ENCODE results near the gene MIA2. TPM values are rescaled to one million over a fixed set of nuclear protein-coding genes. Genes with fewer than 3 reads are reported as not detected.
"Not testable (repeated sequence)": the region's sequence is repeated elsewhere in the genome, so short reads cannot be mapped to it uniquely, and the experiment has no call there.

MIA2 gene
- total RNA-seq, 2 donors from 2014 or later: 14.2 to 34.2 TPM

GRCh38 chr14:39258782-39259545 is 25.2 kb downstream of the MIA2 start:
- no peak for DNase-seq (ENCODE audit: low spot score)
- TF ChIP-seq CTCF (IDR thresholded peaks at IDR 0.05): no peak
- H3K9me3 ChIP-seq: peaks cover 0 to 11% of the 10 kb centered on the region in 2 donors
- H3K4me1 ChIP-seq: no peaks in the 10 kb centered on the region
- H3K36me3 ChIP-seq: no peaks in the 10 kb centered on the region
- no peaks in the 10 kb centered on the region for H3K27me3 ChIP-seq
- H3K27ac ChIP-seq: no peak overlapping the region
- H3K4me3 ChIP-seq: no peak overlapping the region

- H3K4me3 ChIP-seq; H3K27ac ChIP-seq; H3K4me1 ChIP-seq; H3K27me3 ChIP-seq; H3K36me3 ChIP-seq; DNase-seq (ENCODE audit: low spot score): not testable (repeated sequence)
- H3K9me3 ChIP-seq: peaks cover 0 to 11% of the 10 kb centered on the region in 2 donors
Observed at GRCh38 chr14:39260161-39260560, 26.4 kb downstream of the MIA2 start.

GRCh38 chr14:39262214-39262613 is 28.5 kb downstream of the MIA2 start:
- not testable (repeated sequence) for H3K4me3 ChIP-seq; H3K36me3 ChIP-seq; DNase-seq (ENCODE audit: low spot score); H3K27me3 ChIP-seq; H3K4me1 ChIP-seq; H3K9me3 ChIP-seq; H3K27ac ChIP-seq

GRCh38 chr14:39264057-39264456 is 30.3 kb downstream of the MIA2 start:
- H3K27me3 ChIP-seq: no peaks in the 10 kb centered on the region
- TF ChIP-seq CTCF (IDR thresholded peaks at IDR 0.05): no peak
- H3K4me3 ChIP-seq: no peak overlapping the region
- H3K4me1 ChIP-seq: peaks cover 0 to 21% of the 10 kb centered on the region in 2 donors
- no peaks in the 10 kb centered on the region for H3K36me3 ChIP-seq
- peaks cover 0 to 3% of the 10 kb centered on the region in 2 donors for H3K9me3 ChIP-seq
- H3K27ac ChIP-seq: no peak overlapping the region
- no peak for DNase-seq (ENCODE audit: low spot score)

- no peak for DNase-seq (ENCODE audit: low spot score)
- no peak overlapping the region for H3K27ac ChIP-seq
- no peak overlapping the region for H3K4me3 ChIP-seq
- H3K9me3 ChIP-seq: peaks cover 0 to 3% of the 10 kb centered on the region in 2 donors
- no peaks in the 10 kb centered on the region for H3K36me3 ChIP-seq
- no peak for TF ChIP-seq CTCF (IDR thresholded peaks at IDR 0.05)
- H3K4me1 ChIP-seq: peaks cover 0 to 26% of the 10 kb centered on the region in 2 donors
- no peaks in the 10 kb centered on the region for H3K27me3 ChIP-seq
Observed at GRCh38 chr14:39264558-39264957, 30.8 kb downstream of the MIA2 start.

GRCh38 chr14:39265033-39265432 is 31.3 kb downstream of the MIA2 start:
- H3K4me1 ChIP-seq: peaks cover 0 to 28% of the 10 kb centered on the region in 2 donors
- H3K9me3 ChIP-seq: peaks cover 0 to 3% of the 10 kb centered on the region in 2 donors
- TF ChIP-seq CTCF (IDR thresholded peaks at IDR 0.05): no peak
- no peaks in the 10 kb centered on the region for H3K36me3 ChIP-seq
- no peak for DNase-seq (ENCODE audit: low spot score)
- peak overlapping the region in 1 of 2 donors; percentile 97 for H3K27ac ChIP-seq
- H3K27me3 ChIP-seq: no peaks in the 10 kb centered on the region
- H3K4me3 ChIP-seq: peak overlapping the region in 1 of 2 donors; percentile 84

Data from right atrium auricular region (tissue), 2 donors.